Superior temporal gyrus (tissue), 1 donor: Measurements from ENCODE around the gene RBM8A.
A peak's percentile ranks its signal among the peaks of the same experiment; 100 is the strongest.

Experiments used
- DNase-seq: peaks from one replicate; pipeline ENCODE4 v3.0.0-alpha.2; 2016; ENCODE audit errors: extremely low spot score

RBM8A gene

DNA sequence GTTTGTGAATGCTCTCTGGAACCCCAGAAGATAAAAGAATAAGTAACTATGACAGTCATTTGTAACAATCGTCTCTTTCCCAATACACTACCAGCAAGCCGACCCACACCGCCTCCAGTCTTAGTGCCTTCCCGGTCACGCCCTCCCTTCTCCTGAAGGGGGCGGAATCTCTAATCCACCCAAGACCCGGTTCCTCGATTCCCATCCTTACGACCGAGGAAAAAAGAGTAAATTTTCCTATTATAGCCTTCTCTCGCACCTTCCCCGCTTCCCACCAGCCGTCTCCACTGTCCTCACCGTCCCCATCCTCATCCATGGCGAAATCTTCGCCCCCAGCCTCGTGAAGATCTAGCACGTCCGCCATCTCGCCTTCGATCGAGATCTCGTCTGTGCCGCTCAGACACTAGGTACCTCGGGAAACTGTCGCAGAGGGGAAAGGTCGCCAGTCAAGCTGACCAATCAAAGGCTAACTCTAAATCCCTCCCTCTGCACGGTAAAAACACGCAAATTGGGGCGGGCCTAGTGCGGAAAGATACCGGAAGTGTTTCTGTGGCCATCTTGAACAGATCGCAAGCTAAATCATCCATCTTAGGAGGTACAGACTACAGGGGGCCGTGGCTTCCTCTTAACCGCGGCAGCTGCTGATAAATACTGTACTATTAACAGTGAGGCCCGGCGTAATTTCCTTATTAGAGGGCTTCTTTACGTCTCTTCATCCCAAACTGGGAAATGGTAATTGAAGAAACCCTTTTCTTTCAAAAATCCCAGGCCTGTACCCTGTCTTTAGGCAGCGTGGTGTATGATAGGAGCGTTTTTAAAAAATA lies at the start of gene RBM8A:
TSS of gene RBM8A (minus strand) at position 422 of the 824 bp plus-strand sequence. CDS start at position 364, 58 bp downstream.
- peak; percentile 99 for DNase-seq

GRCh38 chr1:145977016-145977415 lies 49.7 kb upstream of the RBM8A start:
- DNase-seq = no peak

GRCh38 chr1:145975216-145975615 lies 47.9 kb upstream of the RBM8A start:
- no peak for DNase-seq

DNA sequence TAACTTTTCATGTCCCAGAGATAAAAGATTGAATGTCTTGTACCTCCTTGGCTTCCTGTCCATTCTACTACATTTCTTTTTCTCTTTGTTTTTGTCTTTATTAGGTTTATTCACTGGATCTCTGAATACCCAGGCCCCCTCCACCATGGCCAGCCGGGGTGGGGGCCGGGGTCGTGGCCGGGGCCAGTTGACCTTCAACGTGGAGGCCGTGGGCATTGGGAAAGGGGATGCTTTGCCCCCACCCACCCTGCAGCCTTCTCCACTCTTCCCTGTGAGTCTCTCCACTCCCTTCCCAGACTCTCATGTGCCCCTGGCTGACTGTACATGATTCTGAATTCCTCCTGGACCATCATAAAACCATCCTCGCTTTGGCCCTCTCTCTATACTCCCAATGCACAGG lies 47.4 kb upstream of the RBM8A start:
- no peak for DNase-seq

DNA sequence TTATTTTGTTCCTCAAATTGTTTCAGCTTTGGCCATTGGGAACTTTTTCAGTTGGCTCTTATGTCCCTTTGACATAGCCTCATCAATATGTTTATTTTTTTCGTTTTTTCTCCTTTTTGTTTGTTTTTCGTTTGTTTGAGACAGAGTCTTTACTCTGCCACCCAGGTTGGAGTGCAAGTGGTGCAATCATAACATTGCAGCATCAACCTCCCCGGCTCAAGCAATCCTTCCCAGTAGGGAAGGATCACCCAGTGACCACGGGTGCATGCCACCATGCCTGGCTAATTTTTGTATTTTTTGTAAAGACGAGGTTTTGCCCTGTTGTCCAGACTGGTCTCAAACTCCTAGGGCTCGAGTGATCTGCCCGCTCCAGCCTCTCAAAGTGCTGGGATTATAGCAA lies 45.3 kb upstream of the RBM8A start:
- DNase-seq = no peak

- no peak for DNase-seq
Observed at GRCh38 chr1:145967288-145967687, 40.0 kb upstream of the RBM8A start.

- no peak for DNase-seq
Observed at GRCh38 chr1:145965119-145965744, 37.9 kb upstream of the RBM8A start.

DNA sequence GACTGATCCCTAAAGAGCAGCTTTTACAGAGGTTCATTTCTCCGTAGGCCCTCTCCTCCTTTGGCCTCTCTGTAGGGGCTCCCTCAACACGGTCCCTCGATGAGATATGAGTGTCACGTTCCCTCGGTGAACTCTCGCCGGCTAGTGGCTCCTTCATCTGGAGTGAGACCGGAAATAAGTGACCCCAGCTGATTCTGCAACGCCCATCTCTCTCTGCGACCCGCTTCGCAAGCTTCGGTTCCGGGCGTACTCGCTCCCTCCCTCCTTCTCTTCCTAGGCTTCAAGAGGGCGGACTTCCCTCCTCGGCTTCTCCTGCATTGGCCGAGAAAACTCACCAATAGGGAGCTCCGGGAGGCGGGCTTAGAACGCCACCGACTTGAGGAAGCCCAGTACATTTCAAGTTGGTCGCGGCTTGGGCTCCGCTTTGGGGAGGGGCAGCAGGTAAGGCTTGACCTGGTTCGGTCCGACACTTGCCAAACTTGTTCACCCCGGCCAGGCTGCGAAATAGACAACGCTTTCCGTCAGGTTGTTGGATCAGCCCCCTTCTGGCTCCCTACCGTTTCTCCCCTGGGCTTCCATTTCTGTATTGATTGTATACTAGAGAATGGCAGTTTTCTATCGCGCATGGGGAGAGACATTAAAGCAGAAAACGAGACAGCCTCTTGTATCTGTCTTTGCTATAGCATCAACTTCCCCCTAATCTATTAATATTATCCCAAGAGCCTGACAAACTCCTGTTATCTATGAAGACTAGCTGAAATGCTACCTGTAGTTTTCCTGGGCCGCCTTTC lies 37.2 kb upstream of the RBM8A start, which contains the start of the genes ANKRD34A and POLR3GL:
TSS of gene ANKRD34A (minus strand) at position 248 of the 791 bp plus-strand sequence. CDS start 2,816 bp downstream, outside the sequence.
TSS of gene POLR3GL (plus strand) at position 363 of the 791 bp plus-strand sequence. CDS start 10,176 bp downstream, outside the sequence.
- DNase-seq = peak; percentile 97

DNA sequence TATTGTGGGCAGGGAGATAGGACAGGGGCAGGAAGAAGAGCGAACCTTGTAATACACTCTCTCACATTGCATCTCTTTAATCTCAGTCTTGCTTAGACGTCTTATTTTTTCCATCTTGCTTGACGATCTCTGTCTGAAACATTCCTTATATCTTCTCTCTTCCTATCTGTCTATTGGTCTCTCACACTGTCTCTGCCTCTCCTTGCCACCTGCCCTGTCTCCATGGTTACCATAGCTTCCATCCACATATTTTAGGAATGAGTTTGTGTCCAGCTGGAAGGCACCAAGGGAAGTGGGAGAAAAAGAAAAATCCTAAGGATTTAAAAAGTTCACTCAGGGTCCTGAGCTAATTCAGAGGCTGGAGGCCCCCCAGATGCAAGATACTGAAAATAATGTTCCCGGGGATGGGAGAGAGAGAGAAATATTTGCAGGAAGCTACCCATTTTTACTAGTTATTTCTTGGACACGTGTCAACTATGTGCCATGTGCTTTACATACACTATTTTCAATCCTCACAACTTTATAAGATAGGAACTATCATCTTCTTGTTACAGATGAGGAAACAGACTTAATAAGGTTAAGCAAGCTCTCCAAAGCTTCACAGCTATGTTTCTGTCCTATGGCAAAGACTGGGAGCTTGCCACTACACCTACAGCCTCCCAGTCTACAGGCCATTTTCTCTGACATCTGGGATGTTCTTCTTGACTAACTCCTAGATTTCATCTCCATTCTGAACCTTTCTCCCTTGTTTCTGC lies 36.2 kb upstream of the RBM8A start:
- peak; percentile 62 for DNase-seq

GRCh38 chr1:145962157-145963102 lies 35.1 kb upstream of the RBM8A start:
- peak; percentile 73 for DNase-seq

DNA sequence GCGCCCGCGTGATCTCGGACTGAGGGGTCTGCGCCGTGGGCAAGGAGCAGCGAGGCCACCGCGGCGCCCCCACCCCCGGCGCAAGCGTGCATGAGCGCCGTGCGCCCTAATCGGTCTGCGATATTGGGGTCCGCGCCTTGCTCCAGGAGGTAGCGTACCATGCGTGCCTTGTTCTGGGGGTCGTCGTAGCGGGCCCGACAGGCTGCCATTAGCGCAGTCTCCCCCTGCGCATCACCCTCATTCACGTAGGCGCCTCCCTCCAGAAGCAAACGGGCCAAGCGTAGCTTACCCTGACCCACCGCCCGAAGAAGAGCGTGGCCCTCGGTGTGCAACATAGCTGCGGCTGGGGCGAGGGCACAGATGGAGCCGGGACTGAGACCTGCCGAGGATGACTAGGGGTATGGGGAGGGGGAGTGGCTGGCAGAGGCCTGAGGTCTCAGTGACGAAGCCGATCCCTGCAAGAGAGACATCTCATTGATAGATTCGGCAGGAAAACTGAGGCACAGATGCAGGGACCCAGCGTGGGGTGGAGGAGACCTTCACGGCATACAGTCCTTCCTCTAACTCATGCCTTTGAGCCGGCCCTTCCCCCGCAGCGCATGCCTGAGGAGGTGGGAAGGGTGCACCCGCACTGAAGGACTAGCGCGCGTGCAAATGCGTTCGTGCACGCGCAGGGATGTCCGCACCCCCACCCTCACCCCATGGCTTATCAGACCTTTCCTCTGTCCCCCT lies 34.3 kb upstream of the RBM8A start:
- DNase-seq = peak; percentile 63

DNA sequence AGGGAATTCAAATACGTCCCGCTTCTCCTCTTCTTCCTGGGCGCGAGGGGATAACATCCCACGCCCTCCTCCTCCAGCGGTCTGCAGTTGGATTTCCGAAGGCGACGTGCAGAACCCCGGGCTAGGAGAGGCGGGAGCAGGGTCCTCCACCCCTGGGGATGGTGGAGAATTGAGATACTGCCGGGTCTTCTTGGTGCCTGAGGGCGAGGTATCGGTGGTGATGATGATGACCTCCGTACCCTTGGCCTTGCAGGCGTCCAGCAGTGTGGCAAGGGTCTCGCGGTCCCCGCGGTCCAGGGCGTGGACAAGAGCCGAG lies 33.8 kb upstream of the RBM8A start:
- DNase-seq = no peak

GRCh38 chr1:145960468-145961108 lies 33.3 kb upstream of the RBM8A start:
- peak; percentile 51 for DNase-seq

GRCh38 chr1:145959957-145960467 lies 32.7 kb upstream of the RBM8A start:
- peak; percentile 42 for DNase-seq

DNA sequence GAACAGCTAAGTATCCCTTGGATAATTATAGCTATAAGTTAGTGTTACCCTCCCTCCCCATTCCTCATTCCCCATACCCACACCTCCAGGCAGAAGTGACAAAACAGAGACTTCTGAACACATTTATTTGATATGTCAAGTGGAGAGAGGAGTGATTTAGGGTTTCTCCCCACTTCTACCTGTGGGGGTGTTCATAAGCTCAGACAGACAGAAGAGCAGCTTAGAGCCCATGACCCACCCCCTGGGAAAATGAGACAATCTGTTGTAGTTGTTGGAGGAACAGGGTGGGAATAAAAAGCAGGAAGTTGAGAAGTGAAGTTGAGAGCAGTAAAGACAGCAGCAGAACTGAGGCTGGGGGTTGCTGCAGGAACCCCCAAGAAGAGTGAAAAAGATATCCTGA lies 32.0 kb upstream of the RBM8A start:
- DNase-seq = no peak

DNA sequence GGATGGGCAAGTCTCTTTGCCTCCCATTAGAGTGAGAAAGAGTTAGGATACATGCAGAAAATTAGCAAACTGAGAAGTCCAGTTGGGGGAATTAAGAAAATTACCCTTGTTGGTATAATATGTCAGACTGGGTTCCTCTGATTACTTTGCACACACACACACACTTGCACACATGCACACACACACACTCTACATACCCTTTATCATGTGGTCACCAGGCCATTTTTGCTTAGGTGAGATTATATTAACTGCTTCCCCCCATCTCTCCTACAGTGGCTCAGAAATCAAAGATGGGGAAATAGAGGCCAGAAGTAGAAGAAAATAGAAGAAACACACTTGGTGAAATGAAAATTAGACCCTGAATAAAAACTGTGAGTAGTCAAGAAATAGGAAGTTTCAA lies 31.4 kb upstream of the RBM8A start:
- no peak for DNase-seq

DNA sequence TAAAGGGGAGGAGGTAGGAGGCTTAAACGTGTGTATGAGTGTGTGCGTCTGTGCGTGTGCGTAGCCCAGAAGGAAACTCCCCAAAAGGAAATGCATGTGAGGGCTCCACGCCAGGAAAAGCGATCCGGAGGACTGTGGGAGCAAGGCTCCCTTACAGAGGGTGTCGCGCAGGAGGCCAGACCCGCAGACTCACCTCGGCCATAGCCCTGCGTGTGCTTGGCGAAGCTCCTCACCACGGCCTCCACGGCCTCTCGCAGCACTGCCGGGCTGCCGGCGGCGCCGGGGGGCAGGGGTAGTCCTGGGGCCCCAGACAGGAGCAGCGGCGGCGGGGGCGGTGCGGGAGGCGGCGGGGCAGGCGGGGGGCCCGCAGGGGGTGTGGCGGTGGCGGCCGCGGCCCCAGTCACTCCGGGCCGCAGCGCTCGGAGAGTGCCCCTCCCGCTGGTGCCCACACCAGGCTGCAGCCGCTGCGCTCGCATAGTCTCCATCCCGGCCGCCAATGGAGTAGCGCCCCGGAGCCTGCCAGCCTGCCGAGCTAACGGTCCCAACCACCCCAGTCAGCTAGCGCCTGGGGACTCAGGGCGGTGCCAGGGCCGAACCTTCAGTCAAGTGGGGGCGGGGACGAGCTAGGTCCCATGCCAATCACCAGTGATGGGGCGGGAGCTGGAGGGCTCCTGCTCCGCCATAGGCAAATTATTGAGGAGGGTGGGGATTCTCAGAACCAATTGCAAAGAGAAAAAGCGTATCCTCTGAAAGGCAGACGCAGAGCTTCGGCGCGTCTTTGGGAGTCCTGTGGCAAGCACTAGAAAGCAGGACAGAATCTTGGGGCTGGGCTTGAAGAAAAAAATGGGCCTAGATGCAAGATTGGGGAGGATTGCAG lies 30.4 kb upstream of the RBM8A start, which contains the start of gene LIX1L:
TSS of gene LIX1L (minus strand) at position 575 of the 877 bp plus-strand sequence. CDS start at position 485, 90 bp downstream.
- peak; percentile 99 for DNase-seq
